ENCODE measurements around the gene CCDC102B.
"Not testable (repeated sequence)": the region's sequence is repeated elsewhere in the genome, so short reads cannot be mapped to it uniquely, and the experiment has no call there.

The CCDC102B gene

GRCh38 chr18:68830256-68831045, 32.6 kb downstream of the CCDC102B start:
- no peak for DNase-seq

GRCh38 chr18:68833756-68834155, 35.9 kb downstream of the CCDC102B start:
- DNase-seq = no peak

GRCh38 chr18:68837665-68838451, 40.0 kb downstream of the CCDC102B start:
- no peak for DNase-seq

GRCh38 chr18:68839701-68840100, 41.8 kb downstream of the CCDC102B start:
- DNase-seq = no peak

DNA sequence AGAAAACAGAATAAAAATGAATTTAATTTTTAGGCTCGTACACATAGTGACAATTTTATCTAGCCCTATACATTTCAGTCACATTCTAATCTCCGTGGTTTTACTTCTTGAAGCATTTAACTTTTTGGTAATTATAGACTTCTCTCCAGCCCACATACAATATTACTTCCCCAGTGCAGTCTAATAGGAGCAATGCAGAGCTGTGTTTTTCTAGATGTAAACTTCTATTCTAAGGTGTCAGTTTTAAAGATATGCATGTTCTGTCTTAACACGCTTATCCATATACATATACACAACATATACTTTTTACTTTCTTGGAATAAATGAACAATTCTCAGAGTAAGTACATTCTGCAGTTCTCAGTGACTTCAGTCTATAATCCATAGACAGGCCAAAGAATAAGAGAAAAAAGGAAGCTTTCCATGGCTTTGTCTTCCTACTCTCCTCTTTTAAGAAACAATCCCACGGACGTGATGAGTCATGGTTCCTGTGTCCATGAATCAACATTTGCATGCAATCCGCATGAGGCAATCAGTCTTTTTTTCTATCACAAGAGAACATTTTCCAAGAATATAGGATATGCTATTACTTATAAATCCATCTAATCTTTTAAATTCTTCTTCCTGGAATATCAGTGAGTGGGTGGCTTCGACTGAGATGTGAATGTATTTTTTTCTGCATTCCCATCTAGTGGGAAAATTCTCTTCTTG, 42.8 kb downstream of the CCDC102B start:
- DNase-seq = no peak

DNA sequence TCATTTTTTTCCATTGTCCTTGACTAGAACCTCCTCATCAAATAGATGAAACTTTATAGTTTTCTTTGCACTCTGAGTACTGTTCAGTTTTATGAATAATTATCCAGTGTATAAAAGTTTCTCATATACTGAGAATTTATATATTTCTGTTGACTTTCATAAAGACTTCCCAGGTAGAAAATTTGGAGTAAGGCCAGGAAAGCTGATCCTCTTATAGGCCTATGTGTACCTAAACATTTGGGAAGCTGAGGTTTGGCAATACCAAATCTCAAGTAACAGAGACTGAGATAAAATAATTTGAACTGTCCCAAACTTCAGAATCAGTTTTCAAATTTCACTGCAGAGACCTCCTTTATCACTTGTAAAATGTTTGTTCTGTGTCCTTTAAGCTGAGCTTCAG, 43.4 kb downstream of the CCDC102B start:
- no peak for DNase-seq

GRCh38 chr18:68842951-68843350, 45.1 kb downstream of the CCDC102B start:
- no peak for DNase-seq

DNA sequence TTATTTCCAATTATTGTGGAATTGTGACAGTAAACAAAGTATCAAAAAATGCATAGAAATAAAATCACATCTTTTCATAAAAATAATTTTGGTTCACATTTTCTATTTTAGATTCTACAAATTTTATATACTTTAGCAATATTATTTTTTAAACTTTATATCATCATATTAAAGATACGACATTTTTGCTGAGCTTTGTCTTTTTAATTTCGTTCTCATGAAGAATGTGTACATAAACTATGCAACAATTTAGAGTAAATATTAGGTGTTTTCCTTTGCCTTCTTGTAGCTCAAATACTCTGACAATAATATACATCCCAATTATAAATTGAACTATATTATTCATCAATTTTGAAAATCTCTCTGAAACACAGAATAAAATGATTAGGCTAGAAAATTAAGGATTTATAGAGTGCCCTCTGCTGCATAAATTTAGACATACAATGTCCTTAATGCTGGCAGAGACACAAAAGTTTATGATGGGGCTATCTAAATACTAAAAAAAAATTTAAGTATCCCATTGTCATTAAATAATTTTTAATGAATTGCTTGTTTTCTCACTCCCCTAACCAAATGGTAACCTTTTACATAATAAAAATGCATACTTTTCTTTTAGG, 45.7 kb downstream of the CCDC102B start:
- no peak for DNase-seq

DNA sequence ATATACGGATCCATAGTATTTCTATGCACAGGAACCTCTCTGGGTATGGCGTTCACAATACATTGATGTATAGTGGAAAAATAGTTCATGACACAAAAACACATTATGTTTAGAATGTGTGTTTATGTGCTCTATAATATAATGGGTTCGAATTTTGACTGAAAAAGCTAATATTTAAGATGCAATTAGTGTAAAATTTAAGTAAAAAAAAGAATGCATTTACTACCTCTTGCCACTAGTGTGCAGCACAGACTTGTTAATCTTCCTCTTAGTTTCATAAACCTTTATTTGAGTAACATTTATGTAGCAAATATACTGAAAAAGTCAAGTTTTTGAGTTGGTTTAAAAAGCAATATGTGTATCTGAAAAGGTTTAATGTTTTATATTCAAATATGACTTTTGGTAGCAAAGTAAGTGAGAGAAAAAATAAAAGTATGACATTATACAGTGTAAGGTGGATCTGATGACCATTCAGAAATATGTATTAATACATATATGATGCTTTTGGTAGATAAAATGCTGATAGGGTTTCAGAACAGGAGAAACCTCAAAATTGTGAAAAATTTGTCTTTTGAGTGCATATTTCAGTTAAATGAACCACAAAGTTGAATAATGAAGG, 49.4 kb downstream of the CCDC102B start:
- DNase-seq = no peak

GRCh38 chr18:68848242-68848641, 50.4 kb downstream of the CCDC102B start:
- DNase-seq = no peak

DNA sequence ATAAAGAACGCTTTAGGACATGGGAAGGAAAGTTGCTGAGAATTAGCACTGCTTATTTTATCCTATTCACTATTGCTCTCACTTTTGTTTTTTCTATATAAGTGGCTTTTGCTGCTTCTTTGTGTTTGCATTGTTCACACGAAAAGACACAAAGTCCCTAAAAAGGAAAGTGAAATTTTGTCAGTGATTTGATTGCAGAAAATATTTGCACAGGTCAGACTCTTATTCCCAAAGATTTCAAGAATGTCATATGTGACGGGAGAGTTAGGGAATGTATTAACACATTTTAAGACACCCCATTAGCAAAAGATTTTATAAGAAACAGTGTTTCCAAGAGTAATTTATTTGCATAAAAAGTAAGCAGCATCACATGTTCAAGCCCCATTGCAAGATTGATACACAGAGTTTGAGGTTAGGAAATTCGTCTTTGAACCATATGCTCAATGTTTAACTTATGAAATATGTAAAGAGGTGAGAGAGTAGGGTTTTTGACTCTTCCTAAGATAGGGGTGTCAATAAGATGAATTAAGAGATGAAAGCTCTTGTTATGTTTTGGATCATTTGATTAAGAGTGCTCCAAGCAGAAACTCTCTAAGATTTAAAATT, 57.0 kb downstream of the CCDC102B start:
- DNase-seq = no peak

DNA sequence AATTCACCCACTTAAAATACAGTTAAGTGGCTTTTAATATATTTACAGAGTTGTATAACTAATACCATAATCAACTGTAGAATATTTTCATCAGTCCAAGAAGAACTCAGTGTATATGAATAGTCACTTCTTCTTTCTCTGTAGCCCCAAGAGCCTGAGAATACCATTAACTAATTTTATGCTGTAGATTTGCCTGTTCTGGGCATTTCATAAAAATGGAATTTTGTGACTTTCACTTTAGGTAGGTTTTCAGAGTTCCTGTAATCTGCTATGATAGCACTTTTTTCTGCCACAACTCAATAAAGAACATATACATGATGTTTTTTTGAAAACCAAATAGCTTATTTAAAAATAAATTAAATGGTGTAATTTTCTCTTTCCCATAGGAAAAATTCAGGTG, 57.6 kb downstream of the CCDC102B start:
- DNase-seq = no peak

GRCh38 chr18:68861365-68861764, 63.5 kb downstream of the CCDC102B start:
- no peak for DNase-seq

GRCh38 chr18:68865021-68865420, 67.1 kb downstream of the CCDC102B start:
- no peak for DNase-seq

GRCh38 chr18:68865503-68865902, 67.6 kb downstream of the CCDC102B start:
- no peak for DNase-seq

DNA sequence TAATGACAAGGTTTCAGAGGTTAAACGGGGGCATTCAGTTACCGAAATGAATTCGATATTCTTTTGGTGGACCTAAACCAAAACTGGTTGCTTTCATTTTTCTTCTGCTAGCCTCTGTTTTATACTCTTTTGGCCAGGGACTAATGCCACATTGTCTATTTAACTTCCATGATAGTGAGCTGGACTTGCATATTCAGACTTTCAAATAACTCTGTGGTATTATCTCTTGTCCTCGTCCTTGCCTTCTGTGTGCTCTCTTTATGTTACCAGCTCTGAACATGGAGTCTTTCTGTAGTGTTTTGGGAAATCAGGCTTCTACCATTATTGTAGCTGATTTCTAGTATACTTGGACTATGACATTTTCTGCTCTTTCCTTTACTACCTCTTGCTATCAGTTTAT, 75.1 kb downstream of the CCDC102B start:
- DNase-seq = no peak

DNA sequence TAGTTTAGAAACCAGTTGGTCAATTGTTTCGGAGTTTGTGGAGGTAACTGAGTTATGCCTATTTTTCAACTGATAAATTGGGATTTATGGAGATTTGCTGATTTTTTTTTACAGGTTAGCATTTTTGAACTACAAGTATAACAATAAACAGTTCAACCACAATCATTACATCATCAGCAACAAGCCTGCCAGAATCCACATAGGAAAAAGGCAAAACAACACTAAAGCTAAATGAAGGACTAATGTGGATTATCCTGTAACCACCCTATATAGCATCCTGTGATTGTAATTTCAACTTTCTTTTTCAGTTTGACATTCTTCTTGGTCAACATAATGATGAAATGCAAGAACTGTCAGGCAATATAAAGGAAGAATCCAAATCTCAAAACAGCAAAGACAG, 76.5 kb downstream of the CCDC102B start:
- DNase-seq = no peak

DNA sequence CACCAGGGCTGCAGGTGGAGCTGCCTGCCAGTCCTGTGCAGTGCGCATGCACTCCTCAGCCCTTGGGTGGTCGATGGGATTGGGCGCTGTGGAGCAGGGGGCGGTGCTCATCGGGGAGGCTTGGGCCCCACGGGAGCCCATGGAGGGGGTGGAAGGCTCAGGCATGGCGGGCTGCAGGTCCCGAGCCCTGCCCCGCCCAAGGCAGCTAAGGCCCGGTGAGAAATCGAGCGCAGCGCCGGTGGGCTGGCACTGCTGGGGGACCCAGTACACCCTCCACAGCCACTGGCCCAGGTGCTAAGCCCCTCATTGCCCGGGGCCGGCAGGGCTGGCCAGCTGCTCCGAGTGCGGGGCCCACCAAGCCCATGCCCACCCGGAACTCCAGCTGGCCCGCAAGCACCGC, 82.1 kb downstream of the CCDC102B start:
- not testable (repeated sequence) for DNase-seq

DNA sequence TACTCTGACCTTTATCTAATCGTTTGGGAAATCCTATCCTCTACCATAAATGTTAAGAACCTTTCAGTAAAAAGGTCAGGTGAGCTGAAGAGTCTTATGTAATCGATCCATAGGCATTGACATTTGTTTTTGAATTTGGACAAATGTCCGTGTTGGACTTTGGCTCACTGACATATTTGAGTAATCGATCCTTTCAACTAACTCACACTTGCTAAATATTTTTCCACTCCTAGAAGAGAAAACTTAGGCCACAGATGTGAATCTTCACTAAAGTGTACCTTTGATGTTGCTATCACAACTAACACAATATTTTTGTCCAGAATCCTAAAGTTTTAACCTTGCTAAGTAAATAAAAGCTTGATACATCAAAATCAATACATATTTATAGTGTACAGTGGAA, 89.5 kb downstream of the CCDC102B start:
- DNase-seq = no peak

DNA sequence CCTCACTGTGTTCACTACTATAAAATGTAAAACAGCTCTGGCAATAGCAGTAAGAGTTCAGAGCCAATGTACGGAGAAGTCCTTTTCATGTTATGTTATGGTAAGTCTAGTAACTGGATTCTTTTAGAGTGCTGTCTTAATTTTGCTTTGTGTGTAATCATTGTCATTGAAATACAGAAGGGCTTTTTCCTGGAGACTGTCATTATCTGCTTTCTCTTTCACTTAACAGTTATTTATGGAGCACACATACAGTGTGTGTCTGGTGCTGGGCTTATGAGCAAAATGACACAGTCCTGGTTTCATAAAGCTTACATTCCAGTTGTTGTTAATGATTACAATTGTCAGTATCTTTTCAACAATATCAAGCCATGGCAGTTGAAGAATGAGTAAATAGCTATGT, 95.5 kb downstream of the CCDC102B start:
- no peak for DNase-seq

DNA sequence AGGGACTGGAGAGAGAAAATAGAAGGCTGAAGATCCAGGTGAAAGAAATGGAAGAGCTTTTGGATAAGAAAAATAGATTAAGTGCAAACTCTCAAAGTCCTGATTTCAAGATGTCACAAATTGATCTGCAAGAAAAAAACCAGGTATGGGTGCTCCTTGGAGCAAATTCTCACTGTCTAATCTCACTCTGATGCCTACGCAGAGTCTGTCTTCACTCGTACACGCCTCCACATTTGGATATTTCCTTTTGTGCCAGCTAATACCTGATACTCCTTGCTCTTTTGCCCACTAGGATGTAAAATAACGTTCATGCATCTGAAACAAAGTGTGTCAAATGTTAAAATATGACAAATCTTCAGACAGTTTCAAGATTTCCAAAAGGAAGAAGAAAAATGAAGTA, 99.4 kb downstream of the CCDC102B start:
- no peak for DNase-seq

- no peak for DNase-seq
These were observed 111.7 kb downstream of the CCDC102B start for GRCh38 chr18:68909579-68909978.

All from NCI-H2029 treated with DMSO at 0.1 percent for 48 hours (cell line).